ENCODE results near the gene PCMT1. TPM values are rescaled to one million over a fixed set of nuclear protein-coding genes. Genes with fewer than 3 reads are reported as not detected.

Gene PCMT1
- total and polyA plus RNA-seq, 2 of the 13 experiments (the other 11 are each of a cell fraction or from before 2014, with no cell fraction given) = 112 to 169 TPM

DNA sequence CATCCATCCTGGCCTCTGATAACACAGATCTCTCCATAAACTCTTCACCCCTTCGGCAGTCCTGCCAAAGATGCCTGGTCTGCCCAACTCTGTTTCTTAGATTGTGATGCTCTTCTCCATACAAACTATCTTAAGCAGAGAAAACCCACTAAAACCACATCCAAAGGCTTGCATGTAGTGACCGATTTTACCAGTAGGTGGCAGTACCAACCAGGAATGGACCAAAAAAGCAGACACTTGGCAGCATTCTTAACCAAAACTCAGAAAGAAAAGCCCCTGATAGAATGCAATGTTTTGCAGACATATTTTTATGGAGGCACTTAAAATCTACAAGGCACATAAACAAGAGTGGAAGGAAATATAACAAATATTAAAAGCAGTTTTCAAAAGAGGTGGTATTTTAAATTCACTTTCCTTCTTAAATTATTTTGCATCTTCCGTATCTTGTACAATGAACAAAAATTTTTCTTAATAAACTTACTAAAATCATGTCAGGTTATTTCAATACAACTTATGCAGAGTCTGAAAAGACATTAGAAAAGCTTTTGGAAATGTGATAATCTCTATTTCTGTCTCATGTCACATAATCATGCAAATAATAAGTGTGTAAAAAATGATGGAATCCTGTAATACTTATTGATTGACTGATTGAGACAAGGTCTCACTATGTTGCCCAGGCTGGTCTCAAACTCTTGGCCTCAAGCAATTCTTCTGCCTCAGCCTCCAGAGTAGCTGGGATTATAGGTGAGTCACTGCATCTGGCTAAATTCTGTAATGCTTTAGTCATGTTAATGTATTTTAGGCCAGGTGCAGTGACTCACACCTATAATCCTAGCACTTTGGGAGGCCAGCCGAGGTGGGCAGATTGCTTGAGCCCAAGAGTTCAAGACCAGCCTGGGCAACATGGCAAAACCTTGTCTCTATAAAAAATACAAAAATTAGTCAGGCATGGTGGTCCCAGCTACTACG lies 85.3 kb downstream of the PCMT1 start:
- POLR2A ChIA-PET = no interaction called here
- DNase-seq (ENCODE audit: low spot score) (peak; percentile 64), FAIRE-seq (peak; percentile 86), ATAC-seq (no peak)
- H3K9me3 ChIP-seq (ENCODE audit: low read length) = no peaks in the 10 kb centered on the region
- CTCF ChIA-PET (ENCODE audit: low intra/inter-chr PET ratio, low total read pairs) = interaction anchor here (1.2 to 2.7 kb wide), 6 partner anchors 30 to 182 kb away, joined by 6 to 50 read pairs (median 7); partner anchors contain the start of gene LRP11
- peaks cover 25% of the 10 kb centered on the region for H3K4me1 ChIP-seq (ENCODE audit: insufficient read depth, low read length)
- H3K27ac ChIP-seq (ENCODE audit: extremely low read length, insufficient read depth, low read length) = no peak overlapping the region
- no peak for TF ChIP-seq FOXA1 (IDR thresholded peaks at IDR 0.05)
- no peak for TF ChIP-seq FOXA1 (CRISPR knock-in tag; IDR thresholded peaks at IDR 0.05)
- TF ChIP-seq, protein P1, sequence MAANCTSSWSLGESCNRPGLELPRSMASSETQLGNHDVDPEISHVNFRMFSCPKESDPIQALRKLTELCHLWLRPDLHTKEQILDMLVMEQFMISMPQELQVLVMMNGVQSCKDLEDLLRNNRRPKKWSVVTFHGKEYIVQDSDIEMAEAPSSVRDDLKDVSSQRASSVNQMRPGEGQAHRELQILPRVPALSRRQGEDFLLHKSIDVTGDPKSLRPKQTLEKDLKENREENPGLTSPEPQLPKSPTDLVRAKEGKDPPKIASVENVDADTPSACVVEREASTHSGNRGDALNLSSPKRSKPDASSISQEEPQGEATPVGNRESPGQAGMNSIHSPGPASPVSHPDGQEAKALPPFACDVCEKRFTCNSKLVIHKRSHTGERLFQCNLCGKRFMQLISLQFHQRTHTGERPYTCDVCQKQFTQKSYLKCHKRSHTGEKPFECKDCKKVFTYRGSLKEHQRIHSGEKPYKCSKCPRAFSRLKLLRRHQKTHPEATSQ (CRISPR knock-in tag; IDR thresholded peaks at IDR 0.05; ENCODE audit: borderline replicate concordance) = 0 out of 2 replicates have a peak, but pooled peaks have one; percentile 45
- TF ChIP-seq SMC3 (IDR thresholded peaks at IDR 0.05; ENCODE audit: low read length) = peak; percentile 96
- TF ChIP-seq STAG1 (CRISPR knock-in tag; IDR thresholded peaks at IDR 0.05) = peak; percentile 89
- 0 out of 2 replicates have a peak, but pooled peaks have one; percentile 21 for TF ChIP-seq KAT8 (CRISPR knock-in tag; IDR thresholded peaks at IDR 0.05)
- TF ChIP-seq SRF (IDR thresholded peaks at IDR 0.05; ENCODE audit: low read depth, low read length) = 0 out of 2 replicates have a peak, but pooled peaks have one; percentile 6
- no peak for TF ChIP-seq LCORL (IDR thresholded peaks at IDR 0.05)
- TF ChIP-seq LCORL (CRISPR knock-in tag; IDR thresholded peaks at IDR 0.05) = 0 out of 2 replicates have a peak, but pooled peaks have one; percentile 37
- TF ChIP-seq RAD21 (CRISPR knock-in tag; IDR thresholded peaks at IDR 0.05) = peak; percentile 78
- TF ChIP-seq, protein P2, sequence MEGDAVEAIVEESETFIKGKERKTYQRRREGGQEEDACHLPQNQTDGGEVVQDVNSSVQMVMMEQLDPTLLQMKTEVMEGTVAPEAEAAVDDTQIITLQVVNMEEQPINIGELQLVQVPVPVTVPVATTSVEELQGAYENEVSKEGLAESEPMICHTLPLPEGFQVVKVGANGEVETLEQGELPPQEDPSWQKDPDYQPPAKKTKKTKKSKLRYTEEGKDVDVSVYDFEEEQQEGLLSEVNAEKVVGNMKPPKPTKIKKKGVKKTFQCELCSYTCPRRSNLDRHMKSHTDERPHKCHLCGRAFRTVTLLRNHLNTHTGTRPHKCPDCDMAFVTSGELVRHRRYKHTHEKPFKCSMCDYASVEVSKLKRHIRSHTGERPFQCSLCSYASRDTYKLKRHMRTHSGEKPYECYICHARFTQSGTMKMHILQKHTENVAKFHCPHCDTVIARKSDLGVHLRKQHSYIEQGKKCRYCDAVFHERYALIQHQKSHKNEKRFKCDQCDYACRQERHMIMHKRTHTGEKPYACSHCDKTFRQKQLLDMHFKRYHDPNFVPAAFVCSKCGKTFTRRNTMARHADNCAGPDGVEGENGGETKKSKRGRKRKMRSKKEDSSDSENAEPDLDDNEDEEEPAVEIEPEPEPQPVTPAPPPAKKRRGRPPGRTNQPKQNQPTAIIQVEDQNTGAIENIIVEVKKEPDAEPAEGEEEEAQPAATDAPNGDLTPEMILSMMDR (CRISPR knock-in tag; IDR thresholded peaks at IDR 0.05) = peak; percentile 87
- TF ChIP-seq NKX3-1 (CRISPR knock-in tag; IDR thresholded peaks at IDR 0.05) = 0 out of 2 replicates have a peak, but pooled peaks have one; percentile 27
- TF ChIP-seq RARA (CRISPR knock-in tag; IDR thresholded peaks at IDR 0.05) = no peak
- no peak for TF ChIP-seq ZNF558 (CRISPR knock-in tag; IDR thresholded peaks at IDR 0.05; ENCODE audit: borderline replicate concordance)
- TF ChIP-seq NR2F1 (CRISPR knock-in tag; IDR thresholded peaks at IDR 0.05) = no peak
- intact Hi-C loops (cut with micrococcal nuclease; ENCODE audit: unreplicated experiment) = loop anchor here (1.0 to 5.0 kb wide), 3 partner anchors 31 to 187 kb away; partner anchors contain the start of gene KATNA1
- no peaks in the 10 kb centered on the region for H3K79me2 ChIP-seq (ENCODE audit: insufficient read depth, low read length)
- BruUV-seq (replicated peaks) = no TSS peak
- H3K27me3 ChIP-seq (ENCODE audit: control insufficient read depth in 1 of 2, insufficient read depth in 2 of 2, low read length in 2 of 2) = no peaks in the 10 kb centered on the region
- in situ Hi-C loops (cut with HindIII; ENCODE audit: extremely low pct_ligation_motif_present, low pct_unique_long_range_greater_than_20kb) = no loop called here
- peaks cover 5 to 12% of the 10 kb centered on the region in 2 experiments; a peak in 3 of 5 replicates for H3K36me3 ChIP-seq (replicated peaks in 1 of 2; ENCODE audit: control insufficient read depth in 1 of 2, insufficient read depth in 2 of 2, low read length in 2 of 2)
- no peak overlapping the region for H2AFZ ChIP-seq (ENCODE audit: low read length)
- whole genome bisulfite sequencing (ENCODE audit: low lambda C conversion rate) = 53% methylated on average over 5 of the region's 5 CpGs
- no peak overlapping the region for H3K4me3 ChIP-seq (replicated peaks in 1 of 3; ENCODE audit: insufficient read depth in 1 of 3, low read depth in 2 of 3, low read length in 3 of 3)
- H3K4me2 ChIP-seq (ENCODE audit: low read depth, low read length) = no peak overlapping the region
- H4K20me1 ChIP-seq (ENCODE audit: insufficient read depth, low read length) = no peaks in the 10 kb centered on the region
- no peak overlapping the region for H3K9ac ChIP-seq (ENCODE audit: insufficient read depth, low read depth, low read length)
